Measurements from ENCODE around the gene TCFL5. TPM values are rescaled to one million over a fixed set of nuclear protein-coding genes. Genes with fewer than 3 reads are reported as not detected.

Gene TCFL5
- total RNA-seq, 4 donors from 2014 or later, result 5.3 to 20.0 (median 14.2) TPM

GRCh38 chr20:62811720-62812119 is 49.9 kb downstream of the TCFL5 start:
- TF ChIP-seq, protein P1, sequence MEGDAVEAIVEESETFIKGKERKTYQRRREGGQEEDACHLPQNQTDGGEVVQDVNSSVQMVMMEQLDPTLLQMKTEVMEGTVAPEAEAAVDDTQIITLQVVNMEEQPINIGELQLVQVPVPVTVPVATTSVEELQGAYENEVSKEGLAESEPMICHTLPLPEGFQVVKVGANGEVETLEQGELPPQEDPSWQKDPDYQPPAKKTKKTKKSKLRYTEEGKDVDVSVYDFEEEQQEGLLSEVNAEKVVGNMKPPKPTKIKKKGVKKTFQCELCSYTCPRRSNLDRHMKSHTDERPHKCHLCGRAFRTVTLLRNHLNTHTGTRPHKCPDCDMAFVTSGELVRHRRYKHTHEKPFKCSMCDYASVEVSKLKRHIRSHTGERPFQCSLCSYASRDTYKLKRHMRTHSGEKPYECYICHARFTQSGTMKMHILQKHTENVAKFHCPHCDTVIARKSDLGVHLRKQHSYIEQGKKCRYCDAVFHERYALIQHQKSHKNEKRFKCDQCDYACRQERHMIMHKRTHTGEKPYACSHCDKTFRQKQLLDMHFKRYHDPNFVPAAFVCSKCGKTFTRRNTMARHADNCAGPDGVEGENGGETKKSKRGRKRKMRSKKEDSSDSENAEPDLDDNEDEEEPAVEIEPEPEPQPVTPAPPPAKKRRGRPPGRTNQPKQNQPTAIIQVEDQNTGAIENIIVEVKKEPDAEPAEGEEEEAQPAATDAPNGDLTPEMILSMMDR (IDR thresholded peaks at IDR 0.05), result no peak
- TF ChIP-seq POLR2A (IDR thresholded peaks at IDR 0.05), result no peak
- Histone ChIP-seq H3K9me3 (no peaks in the 10 kb centered on the region), H3K27ac (no peak overlapping the region), H3K36me3 (no peaks in the 10 kb centered on the region), H3K27me3 (peaks cover 11 to 14% of the 10 kb centered on the region in 2 donors), H3K4me3 (no peak overlapping the region), H3K4me1 (peaks cover 0 to 30% of the 10 kb centered on the region in 2 donors)
- intact Hi-C loops (cut with DNase I; ENCODE audit: low total_unique reads), result no loop called here
- no peak for DNase-seq

DNA sequence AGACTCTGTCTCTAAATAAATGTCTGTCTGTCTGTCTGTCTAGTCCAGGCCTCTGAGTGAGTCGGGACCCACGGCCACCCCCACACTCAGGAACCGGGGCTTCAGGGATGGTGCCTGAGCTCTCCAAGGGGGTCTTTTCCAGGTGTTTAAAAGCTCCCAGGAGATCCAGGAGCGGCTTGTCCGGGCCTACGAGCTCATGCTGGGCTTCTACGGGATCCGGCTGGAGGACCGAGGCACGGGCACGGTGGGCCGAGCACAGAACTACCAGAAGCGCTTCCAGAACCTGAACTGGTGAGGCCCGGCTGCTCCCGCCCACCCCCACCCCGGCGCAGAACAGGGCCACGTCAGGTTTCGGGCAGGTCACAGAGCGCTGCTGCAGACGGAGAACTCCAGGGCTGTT is 50.3 kb downstream of the TCFL5 start:
- intact Hi-C loops (cut with DNase I; ENCODE audit: low total_unique reads), result no loop called here
- Histone ChIP-seq H3K4me3 (no peak overlapping the region), H3K36me3 (no peaks in the 10 kb centered on the region), H3K9me3 (no peaks in the 10 kb centered on the region), H3K4me1 (peaks cover 0 to 30% of the 10 kb centered on the region in 2 donors), H3K27me3 (peaks cover 10 to 11% of the 10 kb centered on the region in 2 donors), H3K27ac (no peak overlapping the region)
- no peak for TF ChIP-seq POLR2A (IDR thresholded peaks at IDR 0.05)
- TF ChIP-seq, protein P1 (IDR thresholded peaks at IDR 0.05), result no peak
- DNase-seq, result no peak

- Histone ChIP-seq H3K27me3 (no peaks in the 10 kb centered on the region), H3K36me3 (no peaks in the 10 kb centered on the region), H3K4me3 (no peak overlapping the region), H3K9me3 (no peaks in the 10 kb centered on the region), H3K4me1 (peaks cover 0 to 25% of the 10 kb centered on the region in 2 donors), H3K27ac (no peak overlapping the region)
- DNase-seq, result no peak
- intact Hi-C loops (cut with DNase I; ENCODE audit: low total_unique reads), result loop anchor here (10.0 kb wide), 1 partner anchor 405 kb away; the partner anchor contains the start of gene CABLES2
- TF ChIP-seq, protein P1 (IDR thresholded peaks at IDR 0.05), result no peak
These were observed 51.8 kb downstream of the TCFL5 start for GRCh38 chr20:62809530-62810428.

- TF ChIP-seq, protein P1 (IDR thresholded peaks at IDR 0.05), result peak; percentile 79 to 94 (median 88)
- no peak for TF ChIP-seq POLR2A (IDR thresholded peaks at IDR 0.05)
- Histone ChIP-seq H3K27me3 (no peaks in the 10 kb centered on the region), H3K9me3 (no peaks in the 10 kb centered on the region), H3K36me3 (no peaks in the 10 kb centered on the region), H3K4me1 (peaks cover 0 to 25% of the 10 kb centered on the region in 2 donors), H3K4me3 (no peak overlapping the region), H3K27ac (no peak overlapping the region)
- intact Hi-C loops (cut with DNase I; ENCODE audit: low total_unique reads), result loop anchor here (10.0 kb wide), 1 partner anchor 404 kb away; the partner anchor contains the start of gene CABLES2
- peak; percentile 70 to 72 for DNase-seq
These were observed 53.3 kb downstream of the TCFL5 start for GRCh38 chr20:62808211-62808865.
